ENCODE data around the gene GRPEL1. TPM values are rescaled to one million over a fixed set of nuclear protein-coding genes. Genes with fewer than 3 reads are reported as not detected.

GRPEL1 gene
- polyA plus RNA-seq, 2 of the 4 experiments (the other 2 are of a cell fraction): 45.5 to 72.0 TPM

GRCh38 chr4:7040765-7041164 is 27.1 kb downstream of the GRPEL1 start:
- H3K4me2 ChIP-seq: no peak overlapping the region
- H3K4me3 ChIP-seq: no peak overlapping the region
- POLR2A ChIA-PET: no interaction called here
- 73% methylated on average over 4 of the region's 4 CpGs for WGBS (ENCODE audit: missing lambda C conversion rate)
- TF ChIP-seq HOXB5 (CRISPR knock-in tag; IDR thresholded peaks at IDR 0.05) (no peak), ATOH8 (CRISPR knock-in tag; IDR thresholded peaks at IDR 0.05; ENCODE audit: low read depth) (no peak), MAX (IDR thresholded peaks at IDR 0.05) (no peak), TFCP2L1 (CRISPR knock-in tag; IDR thresholded peaks at IDR 0.05) (no peak), JUN (IDR thresholded peaks at IDR 0.05) (no peak), MYC (IDR thresholded peaks at IDR 0.05; ENCODE audit: borderline replicate concordance, low read length) (no peak), E2F6 (IDR thresholded peaks at IDR 0.05; ENCODE audit: borderline replicate concordance, low read depth) (no peak), TP53 (CRISPR knock-in tag; IDR thresholded peaks at IDR 0.05) (no peak), RNF2 (IDR thresholded peaks at IDR 0.05; ENCODE audit: borderline replicate concordance, low read depth) (no peak), CBX8 (IDR thresholded peaks at IDR 0.05) (no peak), JUNB (IDR thresholded peaks at IDR 0.05) (no peak), ZNF302 (CRISPR knock-in tag; IDR thresholded peaks at IDR 0.05) (no peak), REST (IDR thresholded peaks at IDR 0.05) (no peak), CBX2 (IDR thresholded peaks at IDR 0.05; ENCODE audit: borderline replicate concordance, low read depth) (no peak), ZC3H11A (IDR thresholded peaks at IDR 0.05) (no peak)
- no peak for ATAC-seq
- peaks cover 24% of the 10 kb centered on the region for H3K4me1 ChIP-seq
- CTCF ChIA-PET: interaction anchor here (1.4 to 4.3 kb wide), 2 partner anchors 29 to 42 kb away, joined by 3 to 26 read pairs; no protein-coding TSS in a partner anchor
- no peak for DNase-seq (ENCODE audit: low read depth in 1 of 2, low spot score in 1 of 2)
- no peak overlapping the region for H3K27ac ChIP-seq
- no peak for FAIRE-seq
- H3K9me3 ChIP-seq: no peaks in the 10 kb centered on the region

- Histone ChIP-seq H3K4me1 (peaks cover 45% of the 10 kb centered on the region), H3K27ac (peak overlapping the region in 1 of 2 experiments; percentile 92; a peak in 3 of 6 replicates), H3K4me2 (peak overlapping the region; percentile 47; the same call in 1 of the 3 replicates), H3K9me3 (no peaks in the 10 kb centered on the region), H3K4me3 (no peak overlapping the region)
- CTCF ChIA-PET: interaction anchor here (0.7 to 3.4 kb wide), 4 partner anchors 8 to 45 kb away, joined by 3 to 15 read pairs (median 4); no protein-coding TSS in a partner anchor
- ATAC-seq: no peak
- no peak for FAIRE-seq
- no peak for DNase-seq (ENCODE audit: low read depth in 1 of 2, low spot score in 1 of 2)
- TF ChIP-seq MYC (IDR thresholded peaks at IDR 0.05; ENCODE audit: borderline replicate concordance, low read length) (no peak), MAZ (IDR thresholded peaks at IDR 0.05; ENCODE audit: borderline replicate concordance, low read depth, low read length) (no peak), E2F6 (IDR thresholded peaks at IDR 0.05; ENCODE audit: borderline replicate concordance, low read depth) (no peak), POLR2A (IDR thresholded peaks at IDR 0.05; ENCODE audit: low read length) (no peak), TFCP2L1 (CRISPR knock-in tag; IDR thresholded peaks at IDR 0.05) (no peak), ATOH8 (CRISPR knock-in tag; IDR thresholded peaks at IDR 0.05; ENCODE audit: low read depth) (no peak), REST (IDR thresholded peaks at IDR 0.05) (no peak), GATA3 (IDR thresholded peaks at IDR 0.05; ENCODE audit: borderline replicate concordance) (no peak), RFX5 (IDR thresholded peaks at IDR 0.05) (no peak), PHF8 (IDR thresholded peaks at IDR 0.05; ENCODE audit: borderline replicate concordance, low read depth) (no peak), POLR2AphosphoS2 (conservative IDR thresholded peaks at IDR 0.05; ENCODE audit: low read length) (no peak), HEYL (CRISPR knock-in tag; IDR thresholded peaks at IDR 0.05) (no peak), KDM5A (IDR thresholded peaks at IDR 0.05) (no peak)
- POLR2A ChIA-PET: no interaction called here
- WGBS (ENCODE audit: missing lambda C conversion rate): 67% methylated on average over 5 of the region's 6 CpGs
Measured at GRCh38 chr4:7037425-7037824, 30.4 kb downstream of the GRPEL1 start.

All from A549 (cell line).